Fibroblast of gingiva (primary cell): ENCODE results near the gene CACHD1.
"Not testable (repeated sequence)": the region's sequence is repeated elsewhere in the genome, so short reads cannot be mapped to it uniquely, and the experiment has no call there.

Experiments
- DNase-seq: peaks from one replicate; pipeline ENCODE4 v3.0.0-alpha.2; 2011; ENCODE audit warnings: low read depth

Gene CACHD1

DNA sequence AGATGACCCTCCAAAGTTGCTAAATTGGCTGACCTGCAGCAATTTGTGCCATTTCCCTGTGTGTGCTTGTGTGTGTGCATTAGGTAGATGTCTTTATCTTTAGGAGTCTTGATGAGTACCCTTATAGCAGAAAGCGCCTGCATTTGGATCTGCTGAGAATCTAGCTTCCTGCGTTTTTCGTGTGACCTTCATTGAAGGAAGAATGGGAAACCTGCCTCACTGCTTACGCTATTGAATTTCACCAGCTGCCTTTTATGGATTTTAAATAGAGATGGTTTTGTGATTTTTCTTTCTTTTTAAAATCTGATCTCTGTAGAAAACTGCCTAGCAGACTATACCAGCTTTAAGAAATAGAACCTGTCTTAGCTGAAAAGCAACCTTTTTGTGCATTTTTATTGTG is 124.5 kb downstream of the CACHD1 start:
- DNase-seq = no peak

DNA sequence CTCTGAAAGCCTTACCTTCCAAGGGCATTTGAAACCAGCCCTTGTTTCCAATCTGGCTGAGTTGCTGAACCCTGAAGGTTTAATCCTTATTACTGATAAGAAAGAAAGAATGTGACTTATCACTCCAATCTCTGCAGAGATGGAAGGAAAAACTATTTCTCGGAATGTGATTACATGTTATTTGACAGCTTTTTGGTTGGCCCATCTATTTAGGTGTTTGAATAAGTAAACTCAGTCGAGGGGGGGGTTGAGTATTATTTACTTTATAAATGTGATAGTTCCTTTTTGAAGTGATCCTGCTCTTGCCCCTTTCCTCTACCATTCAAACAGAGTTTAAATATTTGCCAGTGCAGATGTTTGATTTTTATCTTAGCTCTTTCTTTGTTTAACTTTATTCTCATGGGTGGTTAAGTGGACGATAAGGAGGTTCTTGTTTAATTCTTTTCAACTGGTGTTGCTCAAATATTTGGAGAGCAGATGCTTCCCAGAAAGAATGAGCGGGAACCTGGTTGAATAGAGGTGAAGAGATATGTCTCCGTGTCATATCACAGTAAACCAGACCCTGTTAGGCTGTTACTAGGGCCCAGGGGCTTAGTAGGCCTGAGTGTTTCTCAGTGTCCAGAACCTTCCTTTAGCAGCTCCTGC is 126.1 kb downstream of the CACHD1 start:
- DNase-seq = no peak

DNA sequence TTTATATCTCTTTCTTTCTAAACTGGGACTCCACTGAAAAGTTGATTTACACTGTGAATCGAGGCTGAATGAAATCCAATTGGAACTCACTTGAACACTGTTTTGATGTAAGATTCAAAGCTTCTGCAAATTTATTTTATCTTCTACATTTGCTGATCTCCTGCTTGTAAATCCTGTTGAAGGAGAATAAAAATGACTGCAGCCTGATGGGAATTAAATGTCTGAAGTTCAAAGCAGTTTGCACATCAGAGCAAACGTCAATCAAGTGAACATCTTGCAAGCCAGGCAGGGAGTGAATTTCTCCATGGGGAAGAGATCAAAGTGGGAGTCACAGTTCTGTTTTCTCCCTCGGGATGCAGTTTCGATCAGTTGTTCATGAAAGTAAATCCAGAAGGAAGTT is 127.2 kb downstream of the CACHD1 start:
- no peak for DNase-seq

DNA sequence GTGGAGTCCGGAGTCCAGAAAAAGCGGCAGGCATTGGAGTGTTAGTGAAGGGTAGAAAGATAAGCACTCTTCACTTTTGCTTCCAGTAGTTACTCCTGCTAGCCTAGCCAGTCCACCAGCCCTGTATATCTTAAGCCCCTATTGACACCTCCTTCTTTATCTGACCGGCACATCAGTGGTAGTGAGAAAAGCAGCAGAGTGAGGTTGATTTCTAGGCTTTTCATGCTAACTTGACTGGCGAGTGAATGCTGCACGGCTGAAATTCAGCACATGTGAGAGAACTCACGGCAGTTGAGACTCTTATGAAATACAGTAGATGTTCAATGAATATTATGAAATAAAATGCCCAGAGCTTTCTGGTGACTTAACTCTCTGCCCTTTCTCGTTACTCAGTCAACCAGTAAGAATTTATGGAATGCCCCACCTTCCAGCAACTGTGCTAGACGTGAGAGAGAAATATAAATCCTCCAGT is 128.2 kb downstream of the CACHD1 start:
- peak; percentile 16 for DNase-seq

DNA sequence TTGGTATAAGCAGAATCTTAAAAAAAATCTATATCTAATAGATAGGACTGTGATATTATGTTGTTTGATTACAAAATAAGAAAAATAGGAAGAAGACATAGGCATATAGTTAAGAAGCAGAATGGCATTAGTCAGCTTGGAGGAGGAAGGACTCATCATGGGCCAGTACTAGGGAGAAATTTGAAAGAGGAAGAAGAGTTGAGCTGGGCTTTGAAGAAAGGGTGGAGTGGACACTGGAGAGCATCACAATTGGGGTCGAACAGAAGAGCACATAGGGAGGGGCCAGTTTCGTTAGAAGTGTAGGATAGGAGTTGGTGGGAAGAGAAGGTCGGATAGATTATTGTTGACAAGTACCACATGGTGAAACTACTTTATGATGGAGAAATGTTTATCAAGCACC is 129.3 kb downstream of the CACHD1 start:
- DNase-seq = no peak

DNA sequence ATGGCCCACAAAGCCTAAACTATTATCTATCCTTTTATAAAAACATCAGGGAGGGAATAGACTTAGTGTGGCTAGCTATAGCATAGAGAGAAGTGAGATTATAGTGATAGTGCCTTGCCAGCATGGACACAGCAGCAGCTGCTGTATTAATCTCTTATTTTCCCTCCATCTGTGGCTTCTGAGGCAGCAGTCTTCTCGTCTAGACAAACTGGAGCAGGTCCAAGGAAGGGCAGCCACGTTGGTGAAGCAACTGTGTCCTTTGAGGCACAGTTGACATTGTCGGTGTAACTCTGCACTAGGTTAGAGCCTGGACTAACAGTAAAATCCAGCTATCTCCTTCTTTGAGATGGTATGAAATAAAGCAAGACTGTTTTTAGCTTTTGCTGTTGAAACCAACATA is 131.3 kb downstream of the CACHD1 start:
- no peak for DNase-seq

DNA sequence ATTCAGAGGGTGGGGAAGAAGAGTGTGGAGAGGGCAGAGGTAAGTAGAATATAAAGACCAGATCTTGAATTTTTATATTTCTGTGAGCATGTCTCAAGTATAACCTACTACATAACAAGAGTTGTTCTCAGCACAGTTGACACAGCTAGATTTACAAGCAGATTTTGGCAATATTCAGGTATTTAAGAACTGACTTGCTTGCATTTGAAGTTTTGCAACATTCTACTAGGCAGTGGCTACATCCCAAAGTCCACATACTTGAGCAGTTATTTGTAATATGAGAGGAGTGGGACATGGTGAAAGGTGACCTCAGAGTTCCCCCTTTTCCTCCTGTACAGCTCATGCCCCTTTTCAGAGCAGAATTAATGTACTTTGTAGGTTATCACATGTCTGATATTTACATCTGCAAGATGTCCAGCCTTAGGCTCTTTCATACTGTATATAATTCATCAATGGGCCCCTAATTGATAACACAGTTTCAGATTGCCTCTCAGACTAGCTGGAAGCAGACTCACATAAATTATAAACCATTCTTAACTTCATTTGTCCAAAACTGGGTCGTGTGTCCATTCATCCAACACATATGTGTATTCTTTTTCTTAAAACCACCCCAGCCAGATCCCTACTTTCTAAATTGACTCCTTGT is 138.2 kb downstream of the CACHD1 start:
- peak; percentile 59 for DNase-seq

DNA sequence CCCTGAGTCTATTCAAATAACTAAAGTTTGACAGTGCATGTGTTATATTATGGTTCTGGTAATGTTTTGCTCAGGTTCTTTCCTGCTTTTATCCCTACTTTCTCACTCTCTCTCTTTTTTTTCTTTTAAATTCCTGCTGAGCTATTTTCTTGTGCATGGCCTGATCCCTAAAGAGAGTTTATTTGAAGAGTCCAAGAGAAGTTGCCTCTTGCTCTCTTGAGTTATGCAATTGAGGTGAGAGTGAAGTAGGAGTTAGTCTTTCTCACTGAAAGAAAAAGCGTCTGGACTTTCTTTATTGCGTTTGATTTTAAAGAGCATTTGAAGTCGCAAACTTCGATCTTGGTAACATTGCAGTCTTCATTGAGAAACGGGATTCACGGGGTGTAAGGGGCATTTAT is 138.7 kb downstream of the CACHD1 start:
- no peak for DNase-seq

DNA sequence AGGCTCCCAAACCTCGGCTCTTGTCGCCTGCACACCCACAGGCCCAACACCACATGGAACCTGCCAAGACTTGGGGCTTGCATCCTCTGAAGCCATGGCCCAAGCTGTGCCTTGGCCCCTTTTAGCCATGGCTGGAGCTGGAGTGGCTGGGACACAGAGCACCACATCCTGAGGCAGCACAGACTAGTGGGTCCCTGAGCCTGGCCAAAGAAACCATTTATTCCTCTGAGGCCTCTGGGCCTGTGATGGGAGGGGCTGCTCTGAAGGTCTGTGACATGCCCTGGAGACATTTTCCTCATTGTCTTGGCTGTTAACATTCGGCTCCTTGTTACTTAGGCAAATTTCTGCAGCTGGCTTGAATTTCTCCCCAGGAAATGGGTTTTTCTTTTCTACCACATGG is 141.0 kb downstream of the CACHD1 start:
- not testable (repeated sequence) for DNase-seq

DNA sequence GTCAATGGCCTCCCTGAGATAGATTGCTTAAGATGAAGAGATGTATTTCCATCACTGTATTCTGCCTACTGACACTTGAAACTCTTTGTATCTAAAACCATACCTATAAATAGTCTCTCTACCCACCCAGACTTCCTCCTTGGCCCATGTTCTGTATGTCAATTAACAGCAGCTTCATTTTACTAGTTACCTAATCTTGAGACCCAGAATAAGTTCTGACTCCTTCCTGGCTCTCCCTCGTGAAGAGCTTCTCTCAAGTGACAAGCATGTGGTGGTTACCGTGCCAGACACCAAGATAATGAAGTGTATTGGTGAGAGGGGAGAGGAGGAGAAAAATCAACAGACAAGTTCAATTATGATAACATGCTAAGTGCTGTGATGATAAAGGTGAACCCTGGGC is 146.1 kb downstream of the CACHD1 start:
- DNase-seq = no peak

DNA sequence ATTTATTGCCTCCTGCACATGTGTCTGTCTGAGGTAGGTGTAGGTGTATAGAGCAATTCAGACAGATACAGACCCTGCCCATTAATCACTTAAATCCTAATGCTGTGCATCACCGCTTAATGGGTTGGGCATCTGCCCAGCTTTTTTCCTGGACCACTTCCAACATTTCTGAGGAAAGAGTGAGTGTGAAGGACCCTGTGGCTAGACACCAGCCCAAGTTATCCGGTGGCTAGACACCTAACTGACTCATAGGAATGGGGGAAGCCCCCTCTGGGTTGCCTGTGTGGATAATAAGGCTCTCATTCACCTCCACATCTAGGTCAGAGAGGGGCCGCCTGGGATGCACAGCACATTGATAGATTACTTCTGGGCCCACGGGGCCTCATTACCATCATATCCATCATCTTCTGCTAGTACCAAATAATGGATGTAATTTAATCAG is 153.8 kb downstream of the CACHD1 start:
- DNase-seq = no peak

DNA sequence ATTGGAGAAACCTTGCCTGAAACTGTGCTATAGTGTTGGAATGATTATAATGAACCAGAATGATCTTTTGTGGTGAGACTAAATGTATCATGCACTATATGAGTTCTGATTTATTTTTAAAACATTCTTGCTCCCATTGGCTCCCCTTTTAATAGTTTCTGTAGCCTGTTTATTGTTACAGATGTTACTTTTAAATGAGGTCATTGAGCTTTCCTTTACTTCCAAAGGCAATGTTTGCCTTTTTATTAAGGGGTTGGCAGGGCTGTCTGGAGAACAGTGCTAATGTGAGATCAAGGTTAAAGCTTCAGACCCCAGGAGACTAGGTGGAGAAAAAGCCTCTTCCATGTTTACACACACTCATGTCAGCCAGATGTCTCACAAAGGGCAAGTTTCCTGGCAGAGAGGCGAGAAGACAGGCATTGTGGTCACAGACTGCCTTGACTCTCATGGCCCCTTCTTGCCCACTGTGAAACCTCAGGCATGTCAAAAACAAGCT is 154.3 kb downstream of the CACHD1 start:
- peak; percentile 76 for DNase-seq

DNA sequence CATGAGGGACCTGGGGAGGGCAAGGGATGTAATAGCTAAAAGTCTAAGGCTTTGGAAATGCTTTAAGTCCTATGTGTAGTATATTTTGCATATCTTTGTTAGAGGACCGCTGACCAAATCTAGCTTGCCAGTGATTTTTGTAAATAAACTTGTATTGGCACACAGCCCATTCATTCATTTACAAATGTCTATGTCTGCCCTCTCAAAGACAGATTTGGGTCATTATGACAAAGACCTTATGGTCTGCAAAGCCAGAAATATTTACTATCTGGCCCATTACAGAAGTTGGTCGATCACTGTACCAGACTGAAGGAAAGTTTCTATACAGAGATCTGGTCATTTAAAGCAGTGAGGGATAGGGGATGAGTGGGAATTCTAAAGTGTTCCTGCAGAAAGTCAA is 154.9 kb downstream of the CACHD1 start:
- DNase-seq = no peak

DNA sequence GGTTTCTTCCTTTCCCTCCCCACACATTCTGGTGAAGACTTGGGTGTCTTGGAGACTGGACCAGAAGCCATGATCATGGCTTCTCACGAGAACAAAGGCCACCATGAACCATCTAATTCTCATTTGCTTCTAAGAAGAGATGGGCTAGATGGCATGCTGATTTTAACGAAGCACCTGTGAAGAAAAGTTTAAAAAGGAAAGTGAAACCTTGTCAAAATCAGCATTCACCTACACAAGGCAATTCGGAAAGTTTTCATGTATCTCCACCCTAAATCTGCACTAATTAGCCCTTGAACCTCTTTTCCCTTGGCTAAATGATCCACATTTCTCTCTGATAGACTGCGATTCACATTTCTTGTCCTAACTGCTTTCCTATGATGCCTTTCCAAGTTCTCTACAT is 160.7 kb downstream of the CACHD1 start:
- DNase-seq = no peak

DNA sequence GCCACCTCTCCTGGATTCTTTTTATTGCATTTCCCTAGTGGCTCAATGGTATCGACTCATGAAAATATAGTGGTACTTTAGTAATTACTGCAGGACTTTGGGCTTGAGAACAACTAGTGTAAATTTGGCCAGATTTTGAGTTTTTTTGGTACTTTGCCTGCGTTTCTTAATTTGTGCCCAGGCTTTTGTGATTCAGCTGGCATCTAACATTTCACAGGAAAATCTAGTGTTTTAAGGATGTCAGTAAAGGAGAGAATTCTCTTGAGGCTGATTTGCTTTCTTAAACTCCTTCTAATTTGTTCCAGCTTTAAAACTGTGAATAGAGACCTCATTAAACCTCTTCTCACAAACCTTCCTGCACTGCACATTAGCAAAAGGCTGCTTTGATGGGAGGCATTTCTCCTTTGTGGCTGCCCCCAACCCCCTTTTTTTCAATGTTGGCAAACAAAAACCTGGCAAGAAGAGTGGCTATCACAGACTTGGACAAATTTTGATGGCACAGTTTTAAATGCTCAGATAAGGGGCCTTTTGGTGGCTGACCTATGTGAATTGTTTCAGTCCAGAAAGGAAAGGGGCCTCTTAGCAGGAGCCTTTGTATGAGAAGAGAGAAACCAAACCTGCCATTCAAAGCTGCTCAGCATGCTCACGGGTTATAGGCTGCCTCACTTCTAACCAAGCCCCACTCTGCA is 161.6 kb downstream of the CACHD1 start:
- DNase-seq = no peak

DNA sequence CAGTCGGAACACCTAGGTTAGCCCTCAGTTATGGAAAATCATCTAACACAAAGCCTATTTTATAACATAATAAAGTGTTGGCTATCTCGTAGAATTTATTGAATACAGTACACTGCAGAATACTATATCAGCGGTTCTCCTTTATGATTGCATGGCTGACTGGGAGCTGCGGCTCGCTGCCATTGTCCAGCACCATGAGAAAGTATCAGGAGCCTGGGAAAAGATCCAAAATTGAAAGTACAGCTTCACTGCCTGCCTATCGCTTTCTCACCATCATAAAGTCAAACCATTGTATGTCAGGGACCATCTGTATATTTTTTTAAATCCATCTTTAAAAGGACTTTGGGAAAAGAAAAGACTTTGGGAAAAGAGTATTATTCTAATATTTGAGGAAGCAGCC is 163.0 kb downstream of the CACHD1 start:
- DNase-seq = no peak

DNA sequence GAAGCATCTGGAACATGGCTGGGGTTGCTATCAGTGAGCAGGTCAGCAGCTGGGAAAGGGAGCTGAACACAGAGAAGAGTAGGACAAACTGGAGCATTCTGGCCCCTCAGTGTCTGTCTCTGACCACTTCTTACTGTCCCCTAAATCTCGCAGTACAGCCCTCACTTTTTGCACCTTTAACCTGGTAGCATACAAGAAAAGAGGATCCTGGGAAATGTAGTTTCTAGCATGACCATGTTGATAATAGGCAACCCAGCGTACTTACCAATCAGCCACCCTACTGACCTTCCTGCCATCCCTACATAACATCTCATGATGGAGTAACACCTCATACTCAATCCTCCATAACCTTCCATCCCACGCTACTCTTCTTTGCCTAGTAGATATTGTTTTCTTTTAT is 175.8 kb downstream of the CACHD1 start:
- DNase-seq = no peak

DNA sequence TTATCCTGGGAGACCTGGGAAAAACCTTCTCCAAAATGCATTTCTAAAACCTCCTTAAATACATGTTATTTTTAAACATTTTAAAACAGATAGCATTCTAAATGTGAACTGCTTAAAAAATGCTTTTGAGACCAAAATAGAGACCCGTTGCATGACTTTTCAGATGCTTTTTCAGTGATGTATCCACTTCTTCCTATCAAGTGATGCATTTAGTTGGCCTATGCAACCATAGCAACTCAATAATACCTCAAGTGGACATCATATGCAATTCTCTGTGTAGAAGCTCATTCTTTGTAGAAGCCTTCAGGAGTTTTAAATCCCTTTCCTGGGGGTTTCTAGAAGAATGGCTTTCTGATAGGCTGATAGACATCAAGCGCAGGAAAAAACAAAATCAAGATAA is 180.5 kb downstream of the CACHD1 start:
- no peak for DNase-seq

DNA sequence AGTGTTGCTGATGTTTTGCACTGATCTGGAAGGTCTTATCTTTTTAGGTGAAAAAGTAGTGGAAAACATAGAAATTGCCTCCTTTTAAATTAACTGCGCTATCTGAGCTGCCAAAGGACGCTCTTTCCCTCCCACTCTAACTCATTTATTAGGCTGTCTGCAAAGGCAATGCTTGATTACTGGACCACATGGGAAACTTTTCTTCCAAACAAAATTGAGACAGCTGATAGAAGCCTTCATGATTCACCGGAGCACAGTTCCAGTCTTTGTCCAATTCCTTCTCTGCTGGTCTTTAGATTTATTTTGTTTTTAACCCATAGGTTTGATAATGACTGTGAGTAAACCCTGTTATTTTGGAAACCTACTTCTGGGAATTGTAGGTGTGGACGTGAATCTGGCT is 181.9 kb downstream of the CACHD1 start:
- DNase-seq = no peak

DNA sequence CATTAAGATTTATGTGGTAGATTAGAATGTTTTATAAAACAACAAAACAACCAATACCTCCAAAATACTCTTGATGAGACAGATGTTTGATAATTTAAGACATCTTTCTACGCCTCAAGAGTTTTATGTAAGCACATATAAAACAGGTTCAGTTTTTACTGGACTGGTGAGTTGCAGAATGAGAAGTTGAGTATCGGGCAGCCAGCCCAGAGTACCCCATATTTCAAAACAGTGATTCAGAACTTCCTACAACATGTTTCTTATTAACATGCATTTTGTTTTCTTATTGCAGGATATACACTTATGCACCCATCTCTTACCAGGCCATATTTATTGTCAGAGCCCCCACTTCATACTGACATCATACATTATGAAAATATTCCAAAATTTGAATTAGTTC is 183.5 kb downstream of the CACHD1 start:
- DNase-seq = peak; percentile 19

DNA sequence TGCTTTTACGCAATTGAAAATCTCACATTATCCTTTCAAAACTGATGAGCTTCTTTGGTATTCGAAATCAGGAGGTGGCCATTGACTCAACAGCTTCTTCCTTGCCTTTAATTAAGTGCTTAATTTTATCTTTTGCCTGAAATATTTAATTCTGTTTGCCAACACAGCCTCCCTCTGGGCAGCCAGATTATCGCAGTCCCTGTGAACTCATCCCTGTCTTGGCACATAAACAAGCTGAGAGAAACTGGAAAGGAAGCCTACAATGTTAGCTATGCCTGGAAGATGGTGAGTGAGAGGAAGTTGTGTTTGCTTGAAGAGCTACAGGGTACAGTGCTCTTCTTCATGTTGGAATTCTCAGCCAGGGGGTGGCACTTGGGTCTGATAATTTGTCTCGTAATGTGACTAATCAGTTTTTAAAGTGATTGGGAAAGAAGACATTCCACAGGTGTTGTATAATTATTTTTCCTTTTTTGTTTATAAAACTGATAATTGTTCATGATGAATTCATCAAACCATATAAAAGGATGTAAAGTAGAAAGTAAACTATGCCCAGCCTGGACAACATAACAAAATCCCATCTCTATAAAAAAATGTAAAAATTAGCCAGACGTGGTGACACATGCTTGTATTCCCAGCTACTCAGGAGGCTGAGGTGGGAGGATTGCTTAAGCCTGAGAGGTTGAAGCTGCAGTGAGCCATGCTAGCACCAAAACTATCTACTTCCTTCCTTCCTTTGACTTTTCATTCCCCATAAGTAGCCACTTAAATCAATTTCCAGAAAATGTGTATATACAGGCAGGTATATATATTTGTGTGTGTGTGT is 184.8 kb downstream of the CACHD1 start:
- peak; percentile 12 for DNase-seq

DNA sequence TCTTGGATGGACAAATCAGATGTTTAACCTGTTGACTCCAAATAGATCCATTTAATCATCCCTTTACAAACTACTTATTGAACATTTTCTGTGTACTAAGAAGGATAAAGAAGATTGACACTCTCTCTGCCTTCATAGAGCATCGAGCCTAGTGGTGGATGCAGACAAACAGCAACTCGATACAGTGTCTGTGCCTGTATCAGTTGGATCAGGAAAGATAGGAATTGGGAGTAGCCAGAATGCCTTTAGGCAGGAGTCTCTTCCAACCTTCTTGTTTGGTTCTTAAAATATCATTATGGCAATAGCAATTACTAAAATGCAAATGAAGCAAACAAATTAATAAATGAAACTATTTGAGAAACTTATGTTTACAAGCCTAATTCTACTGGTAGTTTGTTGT is 185.9 kb downstream of the CACHD1 start:
- DNase-seq = no peak
